Stimulated activated CD4-positive, alpha-beta T cell treated with anti-CD3 and anti-CD28 coated beads, Interleukin-1b, Interleukin-23, amount 100 ng/mL, for 4 hours (primary cell): ENCODE measurements around the gene USP28.

Experiments
- DNase-seq, 2 donors: peaks; one replicate each; pipeline ENCODE4 v3.0.0-alpha.2; 2020; ENCODE audit warnings: low read depth in 2 of 2

The USP28 gene

DNA sequence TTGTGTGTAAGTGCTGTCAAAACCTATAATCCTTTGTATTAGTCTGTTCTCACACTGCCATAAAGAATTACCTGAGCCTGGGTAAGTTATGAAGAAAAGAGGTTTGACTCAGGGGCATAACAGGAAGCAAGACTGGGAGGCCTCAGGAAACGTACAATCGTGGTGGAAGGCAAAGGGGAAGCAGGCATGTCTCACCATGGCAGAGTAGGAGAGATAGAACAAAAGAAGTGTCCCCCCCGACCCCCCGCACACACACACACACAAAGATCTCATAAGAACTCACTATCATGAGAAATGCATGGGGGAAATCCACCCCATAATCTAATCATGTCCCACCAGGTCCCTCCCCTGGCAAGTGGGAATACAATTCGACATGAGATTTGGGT lies 2.3 kb upstream of the USP28 start:
- DNase-seq = no peak

DNA sequence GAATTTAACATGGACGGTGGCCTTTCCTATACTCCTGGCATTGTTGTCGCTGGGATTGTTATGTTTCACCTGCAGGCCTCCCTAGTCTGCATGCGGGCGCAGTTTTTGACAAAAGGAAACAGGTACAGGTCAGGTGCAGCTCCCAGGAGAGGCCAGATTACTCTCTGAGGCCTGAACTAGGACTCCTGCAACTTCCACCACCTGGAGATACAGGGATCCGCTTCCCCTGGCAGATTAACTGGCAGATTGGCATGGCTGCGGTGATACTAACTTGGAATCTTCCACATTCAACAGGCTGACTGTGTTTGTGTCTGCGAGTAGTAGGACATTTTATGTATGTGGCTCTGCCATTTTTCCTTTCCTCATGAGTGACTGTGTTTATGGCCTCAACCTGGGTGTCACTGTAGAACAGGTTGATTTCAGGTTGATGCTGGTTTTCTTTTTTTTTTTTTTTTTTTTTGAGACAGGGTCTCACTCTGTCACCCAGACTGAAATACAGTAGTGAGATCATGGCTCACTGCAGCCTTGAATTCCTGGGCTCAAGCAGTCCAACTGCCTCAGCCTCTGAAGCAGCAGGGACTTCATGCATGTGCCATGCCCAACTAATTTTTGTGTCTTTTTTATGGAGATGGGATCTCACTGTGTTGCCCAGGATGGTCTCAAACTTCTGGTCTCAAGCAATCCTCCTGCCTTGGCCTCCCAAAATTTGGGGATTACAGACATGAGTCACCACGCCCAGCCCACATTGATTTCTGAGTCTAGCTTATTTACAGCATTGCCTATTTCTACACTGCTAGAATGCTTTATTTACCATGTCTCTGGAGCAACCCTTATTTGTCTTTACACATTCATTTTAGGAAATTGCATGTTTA lies 1.7 kb upstream of the USP28 start:
- no peak for DNase-seq

DNA sequence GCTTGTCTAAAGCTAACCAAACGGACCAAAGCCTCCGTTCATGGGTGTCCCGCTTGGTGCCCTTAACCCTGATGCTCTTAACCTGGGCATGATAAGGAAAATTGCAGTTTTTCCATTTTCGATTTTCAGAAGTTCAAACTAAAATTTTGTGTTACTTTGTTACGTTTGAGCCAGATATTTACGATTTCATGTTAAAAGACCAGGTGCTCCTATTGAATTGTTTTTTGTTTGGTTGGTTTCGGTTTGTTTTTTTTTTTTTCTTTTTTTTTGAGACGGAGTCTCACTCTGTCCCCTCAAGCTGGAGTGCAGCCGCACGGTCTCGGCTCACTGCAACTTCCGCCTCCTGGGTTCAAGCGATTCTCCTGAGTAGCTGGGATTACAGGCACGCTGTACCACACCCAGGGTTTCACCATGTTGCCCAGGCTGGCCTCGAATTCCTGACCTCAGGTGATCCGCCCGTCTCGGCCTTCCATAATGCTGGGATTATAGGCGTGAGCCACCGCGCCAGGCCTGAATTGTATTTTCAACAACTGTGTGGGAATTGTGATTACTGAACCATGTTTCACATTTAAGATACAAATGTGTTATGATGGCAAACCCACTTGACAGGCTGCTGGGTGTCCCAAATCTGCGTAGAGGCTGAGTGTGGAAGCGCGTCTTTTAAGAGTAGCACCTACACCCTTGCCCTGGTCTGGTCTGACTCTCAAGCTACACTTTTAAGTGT lies 864 bp upstream of the USP28 start:
- DNase-seq = no peak

DNA sequence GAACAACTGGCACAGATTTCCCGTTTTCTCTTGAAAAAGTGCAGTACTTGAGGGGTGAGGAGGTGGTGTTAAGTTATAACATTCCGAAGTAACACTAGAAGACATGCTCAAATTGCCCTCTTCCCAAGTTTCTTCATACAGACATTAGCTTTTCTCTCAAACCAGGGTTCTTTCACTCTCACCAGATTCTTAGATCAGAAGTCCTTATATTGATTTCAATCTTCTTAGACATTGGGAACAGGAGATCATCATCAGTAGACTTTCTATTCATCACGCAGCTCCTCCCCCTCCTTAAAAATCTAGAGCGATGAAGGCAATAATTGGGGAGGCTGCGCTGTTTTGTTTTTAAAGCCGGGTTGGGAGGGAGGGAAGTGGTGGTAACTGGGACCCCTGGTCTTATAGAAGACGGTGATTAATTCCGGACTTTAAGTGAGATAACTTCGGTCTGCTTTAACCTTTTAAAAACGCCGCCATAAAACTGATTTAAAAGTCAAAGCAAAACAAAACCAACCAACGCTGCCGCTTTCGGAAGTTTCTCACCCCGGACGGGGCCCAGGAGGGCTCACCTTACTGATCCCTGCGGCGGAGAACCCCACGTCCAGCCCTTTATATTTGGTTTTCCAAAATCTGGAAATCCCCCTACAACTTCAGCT lies 665 bp downstream of the USP28 start:
- peak in 1 of 2 donors; percentile 36 for DNase-seq

DNA sequence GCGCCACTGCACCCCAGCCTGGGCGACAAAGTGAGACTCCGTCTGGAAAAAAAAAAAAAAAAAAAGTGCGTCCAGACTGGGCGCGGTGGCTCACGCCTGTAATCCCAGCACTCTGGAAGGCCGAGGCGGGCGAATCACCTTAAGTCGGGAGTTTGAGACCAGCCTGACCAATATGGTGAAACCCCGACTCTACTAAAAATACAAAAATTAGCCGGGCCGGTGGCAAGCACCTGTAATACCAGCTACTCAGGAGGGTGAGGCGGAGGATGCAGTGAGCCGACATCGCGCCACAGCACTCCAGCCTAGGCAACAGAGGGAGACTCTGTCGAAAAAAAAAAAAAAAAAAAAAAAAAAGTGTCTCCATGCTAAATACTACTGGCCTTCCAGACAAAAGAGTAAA lies 1.3 kb downstream of the USP28 start:
- DNase-seq = no peak

DNA sequence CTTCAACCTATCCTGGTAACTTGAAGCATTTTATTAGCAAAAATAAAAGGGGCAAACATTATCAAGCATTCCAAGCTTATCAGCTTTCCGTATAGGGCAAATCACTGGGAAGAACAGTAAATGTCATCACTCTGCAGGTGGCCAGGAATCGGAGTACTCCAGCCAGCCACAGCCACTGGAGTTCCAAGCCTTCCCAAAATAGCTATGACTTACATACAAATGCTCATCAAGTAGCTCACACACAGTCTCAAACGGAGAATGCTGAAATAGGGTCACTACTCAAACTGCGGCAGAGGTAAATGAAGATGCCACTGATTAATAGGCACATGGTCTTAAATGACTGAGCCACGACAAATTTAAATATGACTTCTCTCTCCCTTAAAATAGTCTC lies 2.1 kb downstream of the USP28 start:
- no peak for DNase-seq

DNA sequence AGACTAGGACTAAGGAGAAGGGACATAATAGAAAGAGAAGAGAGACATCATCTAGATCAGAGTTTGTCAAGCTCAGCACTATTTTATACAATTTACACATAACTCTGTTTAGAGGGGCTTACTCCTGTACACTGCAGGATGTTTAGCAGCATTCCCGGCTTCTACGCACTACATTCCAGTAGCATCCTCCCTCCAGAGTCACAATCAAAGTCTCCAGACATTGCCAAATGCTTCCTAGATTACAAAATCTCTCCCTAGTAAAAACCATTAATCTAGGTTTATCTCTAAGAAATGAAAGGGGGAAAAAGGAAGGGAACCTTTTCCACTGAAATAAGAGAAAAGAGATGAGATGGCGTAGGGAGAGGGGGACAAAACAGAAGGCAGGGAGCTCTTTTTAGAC lies 4.0 kb downstream of the USP28 start:
- no peak for DNase-seq

DNA sequence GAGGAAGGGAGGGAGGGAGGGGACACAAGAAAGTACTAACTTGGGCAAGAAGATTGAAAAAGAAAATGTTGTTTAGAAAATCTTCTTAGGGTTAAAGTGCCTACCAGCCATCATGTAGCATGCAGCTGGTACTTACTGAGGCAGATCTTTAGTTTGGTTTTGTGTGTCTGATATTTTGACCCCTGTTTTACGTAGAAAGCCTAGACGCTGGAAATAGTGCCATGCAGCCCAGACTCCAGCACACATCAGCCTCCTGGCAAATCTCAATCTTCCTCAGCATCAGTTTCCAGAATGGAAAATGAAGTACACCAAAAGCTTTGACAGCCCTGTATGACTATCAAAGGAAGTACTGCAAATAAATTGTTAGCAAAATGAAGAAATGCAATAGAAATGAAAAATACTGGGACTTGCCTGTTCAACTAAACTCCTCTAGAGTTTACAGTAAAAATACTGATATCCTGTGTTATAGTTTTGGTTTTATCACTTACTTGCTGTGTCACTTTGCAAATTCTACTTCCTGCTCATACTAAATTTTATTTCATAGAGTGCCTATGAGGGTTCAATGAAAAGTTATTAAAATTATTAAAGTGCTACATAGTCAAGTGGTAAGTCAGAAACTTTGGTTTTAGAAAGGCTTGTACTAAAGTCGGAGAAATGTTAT lies 7.4 kb downstream of the USP28 start:
- no peak for DNase-seq

DNA sequence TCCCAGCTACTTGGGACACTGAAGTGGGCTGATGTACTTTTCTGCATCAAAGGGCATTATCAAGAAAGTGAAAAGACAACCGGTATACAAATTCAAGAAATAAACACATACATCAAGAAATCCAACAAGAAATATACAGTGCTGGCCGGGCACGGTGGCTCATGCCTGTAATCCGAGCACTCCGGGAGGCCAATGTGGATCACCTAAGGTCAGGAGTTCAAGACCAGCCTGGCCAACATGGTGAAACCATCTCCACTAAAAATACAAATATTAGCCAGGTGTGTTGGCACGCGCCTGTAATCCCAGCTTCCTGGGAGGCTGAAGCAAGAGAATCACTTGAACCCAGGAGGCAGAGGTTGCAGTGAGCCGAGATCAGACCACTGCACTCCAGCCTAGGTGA lies 9.5 kb downstream of the USP28 start:
- no peak for DNase-seq

DNA sequence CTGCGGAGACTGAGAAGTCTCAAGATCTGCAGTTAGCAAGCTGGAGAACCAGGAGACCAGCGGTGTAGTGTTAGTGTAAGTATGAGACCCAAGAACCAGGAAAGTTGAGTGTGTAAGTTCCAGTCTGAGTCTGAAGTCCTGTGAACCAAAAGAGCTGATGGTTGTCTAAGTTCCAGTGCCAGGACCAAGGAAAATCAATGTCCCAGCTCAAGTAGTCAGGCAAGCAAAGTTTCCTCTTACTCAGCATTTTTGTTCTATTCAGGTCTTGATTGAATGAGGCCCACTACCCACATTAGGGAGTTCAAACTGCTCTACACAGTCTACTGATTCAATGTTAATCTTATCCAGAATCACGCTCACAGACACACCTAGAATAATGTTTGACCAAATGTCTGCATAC lies 11.0 kb downstream of the USP28 start:
- DNase-seq = no peak

DNA sequence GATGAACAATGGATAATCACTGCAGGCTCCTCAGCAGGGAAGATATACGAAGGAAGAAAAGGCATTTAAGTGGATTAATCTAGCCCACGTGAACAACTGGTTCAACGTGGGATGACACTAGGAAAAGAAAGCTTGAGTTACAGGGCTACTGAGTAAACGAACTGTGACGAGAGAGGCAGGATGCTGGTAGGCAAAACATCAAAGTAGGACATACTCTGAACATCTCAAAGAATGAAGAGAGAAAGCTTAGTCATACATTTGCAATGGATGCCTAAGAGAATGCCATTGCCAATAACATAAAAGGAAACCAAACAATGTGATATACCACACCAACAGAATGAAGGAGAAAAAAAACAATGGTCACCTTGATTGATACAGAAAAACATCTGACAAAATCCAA lies 12.9 kb downstream of the USP28 start:
- DNase-seq = no peak

DNA sequence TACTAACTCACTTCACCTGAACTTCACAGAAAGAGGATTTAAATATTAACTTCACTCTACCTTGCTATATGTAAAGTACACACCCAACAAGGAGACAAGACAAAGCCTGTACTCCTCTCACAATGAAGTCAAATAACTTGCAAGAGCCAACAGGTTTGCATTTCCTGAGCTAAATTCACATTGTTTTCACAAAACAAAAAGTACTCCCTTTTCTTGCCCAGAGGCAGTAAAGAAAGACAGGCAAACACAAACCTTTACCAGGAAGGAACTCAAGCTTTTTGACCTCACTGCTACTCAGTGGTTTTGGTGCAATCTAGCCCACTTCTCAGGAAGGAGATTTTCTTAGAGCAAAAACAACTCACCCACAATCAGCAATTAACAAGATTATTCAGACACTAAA lies 15.7 kb downstream of the USP28 start:
- DNase-seq = no peak

DNA sequence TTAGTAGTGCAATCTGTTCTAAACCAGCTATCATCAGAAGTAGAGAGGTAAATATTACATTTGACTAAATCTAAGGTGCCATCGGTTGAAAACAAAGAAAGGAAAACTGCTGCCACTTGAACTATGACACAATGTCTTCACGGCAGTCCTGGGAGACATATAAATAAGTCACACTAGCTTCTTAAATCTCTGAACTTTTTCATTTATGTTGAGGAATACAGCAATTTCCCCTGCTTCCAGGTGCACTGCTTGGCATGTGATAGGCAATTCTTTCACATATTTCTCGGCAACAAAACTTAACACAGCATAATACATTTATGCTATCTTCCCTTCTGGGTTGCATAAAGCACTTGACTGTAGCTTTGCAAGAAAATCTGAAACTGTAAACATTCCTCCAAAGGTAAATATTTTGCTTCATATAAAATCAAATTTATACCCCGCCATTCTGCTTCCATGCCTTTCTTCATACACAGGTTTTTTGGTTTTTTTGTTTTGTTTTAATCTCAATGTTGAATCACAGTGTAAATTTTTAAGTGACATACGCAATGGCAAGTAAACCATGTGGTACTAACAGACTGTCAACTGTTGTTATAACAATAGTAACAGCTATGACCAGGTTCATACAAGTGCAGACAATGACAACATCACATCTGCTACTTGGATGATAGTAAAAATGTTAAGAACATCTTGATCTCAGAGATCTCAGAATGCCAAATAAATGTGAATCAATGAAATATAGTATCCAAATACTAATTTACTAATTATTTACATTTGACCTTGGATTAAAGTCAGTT lies 18.2 kb downstream of the USP28 start:
- no peak for DNase-seq

DNA sequence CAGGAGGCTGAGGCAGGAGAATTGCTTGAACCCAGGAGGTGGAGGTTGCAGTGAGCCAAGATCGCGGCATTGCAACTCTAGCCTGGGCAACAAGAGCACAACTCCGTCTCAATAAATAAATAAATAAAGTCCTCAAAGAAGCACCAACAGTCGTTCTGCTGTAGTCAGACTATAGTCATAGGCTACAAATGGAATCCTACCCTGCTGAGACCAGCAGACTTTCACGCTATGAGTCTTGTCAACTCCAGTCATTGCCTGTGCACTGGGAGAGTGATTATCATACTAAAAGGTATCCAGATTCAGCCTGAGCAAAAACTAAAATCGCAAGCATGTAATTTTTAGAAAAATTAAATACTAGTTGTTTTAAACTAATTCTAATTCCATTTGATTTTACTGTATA lies 19.6 kb downstream of the USP28 start:
- no peak for DNase-seq

DNA sequence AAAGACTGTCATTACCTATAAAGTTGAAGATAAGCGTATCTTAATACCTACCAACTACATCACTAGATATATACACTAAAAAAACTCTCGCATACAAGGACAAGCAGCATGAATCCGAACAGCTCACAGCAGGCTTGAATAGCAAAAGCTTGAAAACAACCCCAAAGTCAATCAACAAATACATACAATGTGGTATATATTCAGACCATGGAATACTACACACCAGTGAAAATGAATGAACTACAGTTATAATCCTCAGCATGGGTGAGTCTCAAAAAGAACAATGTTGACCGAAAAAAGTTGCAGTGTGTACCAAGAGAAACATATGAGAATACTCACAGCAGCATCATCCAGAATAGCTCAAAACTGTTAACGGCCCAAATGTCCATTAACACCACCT lies 25.2 kb downstream of the USP28 start:
- DNase-seq = no peak

DNA sequence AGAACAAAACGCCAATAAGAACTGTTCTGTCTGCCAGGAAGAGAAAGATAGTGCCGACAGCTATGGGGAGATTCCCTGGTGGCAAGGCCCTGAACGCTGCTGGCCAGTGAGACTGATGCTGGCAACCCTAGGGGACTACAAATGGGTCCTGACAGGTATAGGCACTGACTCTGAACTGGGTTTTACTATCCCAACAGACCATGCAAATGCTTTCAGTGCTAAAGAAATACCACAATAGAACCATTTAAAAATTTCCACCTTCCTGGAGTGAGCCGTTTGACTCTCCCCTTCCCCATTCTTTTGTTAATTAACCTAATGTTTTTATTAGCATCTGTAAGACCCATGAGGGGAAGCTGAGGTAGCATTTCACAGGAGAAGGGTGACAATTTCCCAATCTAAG lies 25.7 kb downstream of the USP28 start:
- no peak for DNase-seq

DNA sequence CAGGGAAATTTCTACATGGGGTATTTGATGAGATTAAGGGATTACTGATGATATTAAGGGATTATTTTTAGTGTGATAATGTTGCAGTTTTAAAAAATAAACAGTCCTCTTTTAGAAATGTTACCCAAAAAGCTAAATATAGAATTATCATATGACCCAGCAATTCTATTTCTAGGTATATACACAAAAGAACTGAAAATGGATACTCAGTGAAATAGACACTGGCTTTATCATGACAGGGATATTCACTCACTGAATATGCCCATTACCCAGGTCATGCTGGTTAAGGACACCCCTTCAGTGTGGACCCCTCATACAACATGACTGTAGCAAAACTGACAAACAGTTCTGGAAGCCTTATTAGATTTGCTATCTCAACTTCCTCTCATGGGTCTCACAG lies 27.8 kb downstream of the USP28 start:
- DNase-seq = no peak

DNA sequence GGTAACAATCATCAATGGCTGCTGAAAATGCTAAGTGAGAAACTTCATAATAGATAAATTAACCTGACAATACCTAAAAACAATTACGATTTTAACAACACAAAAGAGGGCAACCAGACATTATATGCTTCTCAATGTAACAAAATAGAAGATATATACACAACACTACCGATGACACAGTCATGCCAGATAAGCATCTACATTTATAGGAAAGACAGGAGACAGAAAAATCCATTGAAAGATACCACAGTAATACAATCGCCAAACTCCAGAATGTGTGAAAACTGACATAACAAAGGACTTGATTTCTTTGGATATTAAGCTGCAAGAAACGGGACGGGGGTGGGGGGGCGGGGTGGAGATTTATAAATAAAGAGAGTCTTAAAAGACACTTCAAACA lies 28.3 kb downstream of the USP28 start:
- no peak for DNase-seq

DNA sequence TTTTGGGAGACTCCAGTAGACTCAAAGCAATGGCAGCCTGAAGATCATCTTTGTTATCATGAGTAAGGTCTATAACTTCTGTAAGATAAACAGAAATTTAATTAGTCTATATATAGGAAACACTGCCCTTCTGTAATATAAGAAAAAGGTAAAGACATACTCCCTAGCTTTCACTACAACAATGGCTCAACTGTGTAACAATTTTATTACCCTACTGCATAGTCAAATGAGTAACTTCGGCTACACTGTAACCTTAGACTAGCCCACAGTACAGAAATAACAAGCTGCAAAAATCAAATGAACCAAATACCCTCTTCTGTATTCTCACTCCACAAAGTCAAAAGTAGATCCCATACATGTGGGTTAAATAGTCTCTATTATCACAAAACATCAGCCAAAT lies 33.7 kb downstream of the USP28 start:
- DNase-seq = no peak

DNA sequence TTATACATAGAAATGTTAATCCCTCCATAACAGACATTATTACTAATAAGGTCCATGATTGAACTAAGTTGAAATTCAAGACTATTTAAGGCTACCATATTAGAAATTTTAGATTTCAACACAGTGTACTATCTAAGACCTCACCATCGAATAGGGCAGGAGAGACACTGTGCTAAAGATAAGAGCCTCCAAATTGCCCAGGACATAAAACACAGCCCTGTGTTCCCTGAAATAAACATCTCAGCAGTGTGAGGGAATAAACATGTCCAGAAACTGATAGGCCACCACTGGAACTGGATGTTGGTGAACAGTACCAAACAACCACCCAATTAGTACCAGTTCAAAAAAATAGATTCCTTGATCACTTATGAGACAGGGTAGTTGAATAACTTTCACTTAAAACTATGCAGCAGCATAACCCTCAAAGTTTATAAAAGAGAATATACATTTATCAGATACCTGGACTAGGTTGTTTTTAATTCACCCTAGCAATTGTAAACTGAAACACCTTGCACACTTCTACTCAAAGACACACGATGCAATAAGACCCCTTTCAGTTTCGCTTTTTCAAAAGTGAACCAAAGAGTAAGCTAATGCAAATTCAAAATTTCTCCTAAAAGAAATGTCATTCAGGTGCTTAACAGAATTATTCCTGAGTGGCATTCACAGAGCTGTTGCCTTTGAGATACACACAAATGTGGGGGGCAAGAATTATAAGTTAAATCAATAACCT lies 34.3 kb downstream of the USP28 start:
- DNase-seq = no peak

DNA sequence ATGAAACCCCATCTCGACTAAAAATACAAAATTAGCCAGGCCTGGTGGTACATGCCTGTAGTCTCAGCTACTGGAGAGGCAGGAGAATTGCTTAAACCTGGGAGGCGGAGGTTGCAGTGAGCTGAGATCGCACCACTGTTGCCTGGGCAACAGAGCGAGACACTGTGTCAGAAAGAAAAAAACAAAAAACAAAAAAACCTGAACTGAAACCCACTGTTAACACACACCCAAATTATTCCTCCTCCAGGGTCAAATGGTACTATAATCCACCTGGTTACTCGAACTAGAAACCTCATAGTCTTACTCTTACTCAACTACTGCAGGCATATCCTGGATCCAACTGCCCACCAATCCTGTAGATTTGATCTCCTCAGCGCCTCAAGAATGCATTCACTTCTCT lies 35.5 kb downstream of the USP28 start:
- DNase-seq = no peak
